Colonic mucosa (tissue), 4 donors: ENCODE data around the gene PEX19. TPM values are rescaled to one million over a fixed set of nuclear protein-coding genes. Genes with fewer than 3 reads are reported as not detected.

Experiments
- DNase-seq: peaks from one replicate; pipeline ENCODE4 v3.0.0-alpha.2; 2020
- H3K27ac ChIP-seq: fragments of 200-600 bp; one replicate; pipeline ENCODE4 v1.8.0; 2021
- H3K27me3 ChIP-seq: fragments of 200-600 bp; one replicate; pipeline ENCODE4 v1.8.0; 2021
- H3K36me3 ChIP-seq: fragments of 200-600 bp; one replicate; pipeline ENCODE4 v1.8.0; 2021
- H3K4me1 ChIP-seq: fragments of 200-600 bp; one replicate; pipeline ENCODE4 v1.8.0; 2021; ENCODE audit warnings: mild to moderate bottlenecking
- H3K4me3 ChIP-seq: fragments of 200-600 bp; one replicate; pipeline ENCODE4 v1.8.0; 2021
- H3K9ac ChIP-seq, 2 donors: one replicate each; pipeline ENCODE4 v1.7.0; 2013; ENCODE audit warnings: control low read depth in 2 of 2, low read depth in 2 of 2, low read length in 2 of 2
- H3K9me3 ChIP-seq: fragments of 200-600 bp; one replicate; pipeline ENCODE4 v1.8.0; 2021
- CTCF ChIP-seq: fragments of 200-600 bp; IDR thresholded peaks from one replicate; pipeline ENCODE4 v1.8.0; 2022; ENCODE audit warnings: antibody characterized with exemption, mild to moderate bottlenecking
- intact Hi-C: fragments of 100-400 bp; cut with DNase I; formaldehyde crosslinking; loops from one replicate; pipeline ENCODE4 v1.14.1; 2022
- total RNA-seq, 2 donors: library from RNA; stranded (reverse); fragmentation: NEBNext Ultra II Directional in 1 of 2; extraction: Animal tissue kit (Norgen Biotek cat#: 25700) in 1 of 2; gene quantifications; one replicate each; pipeline ENCODE4 v1.2.1, GENCODE V29; 2021
- donor health status: healthy.
- donor health status: DM: no; HTN: no; CAD: no.
- donor health status: DM: no; HTN: no; CAD: no.

Gene PEX19
- total RNA-seq, 2 donors from 2014 or later, result 43.2 to 59.3 TPM

- TF ChIP-seq CTCF, result no peak
- Histone ChIP-seq H3K36me3 (peaks cover 4% of the 10 kb centered on the region), H3K9me3 (no peaks in the 10 kb centered on the region), H3K4me3 (no peak overlapping the region), H3K4me1 (no peaks in the 10 kb centered on the region), H3K27ac (no peak overlapping the region), H3K27me3 (no peaks in the 10 kb centered on the region), H3K9ac (no peak overlapping the region)
- intact Hi-C loops, result no loop called here
- DNase-seq, result no peak
Observed at GRCh38 chr1:160244209-160244608, 40.7 kb downstream of the PEX19 start.

GRCh38 chr1:160243767-160244166 is 41.2 kb downstream of the PEX19 start:
- Histone ChIP-seq H3K27me3 (no peaks in the 10 kb centered on the region), H3K36me3 (peaks cover 4% of the 10 kb centered on the region), H3K9me3 (no peaks in the 10 kb centered on the region), H3K27ac (no peak overlapping the region), H3K9ac (no peak overlapping the region), H3K4me3 (no peak overlapping the region), H3K4me1 (no peaks in the 10 kb centered on the region)
- no peak for DNase-seq
- TF ChIP-seq CTCF, result no peak
- intact Hi-C loops, result no loop called here

- intact Hi-C loops, result no loop called here
- Histone ChIP-seq H3K9ac (no peak overlapping the region), H3K27me3 (no peaks in the 10 kb centered on the region), H3K9me3 (no peaks in the 10 kb centered on the region), H3K4me1 (no peaks in the 10 kb centered on the region), H3K27ac (no peak overlapping the region), H3K4me3 (no peak overlapping the region), H3K36me3 (peaks cover 19% of the 10 kb centered on the region)
- TF ChIP-seq CTCF, result no peak
- DNase-seq, result no peak
Observed at GRCh38 chr1:160239582-160240299, 45.2 kb downstream of the PEX19 start.

GRCh38 chr1:160238408-160238807 is 46.5 kb downstream of the PEX19 start:
- TF ChIP-seq CTCF, result no peak
- H3K9me3 ChIP-seq, result no peaks in the 10 kb centered on the region
- no peaks in the 10 kb centered on the region for H3K4me1 ChIP-seq
- H3K4me3 ChIP-seq, result no peak overlapping the region
- H3K9ac ChIP-seq, result no peak overlapping the region
- no peaks in the 10 kb centered on the region for H3K27me3 ChIP-seq
- intact Hi-C loops, result no loop called here
- peaks cover 19% of the 10 kb centered on the region for H3K36me3 ChIP-seq
- no peak overlapping the region for H3K27ac ChIP-seq
- no peak for DNase-seq

GRCh38 chr1:160237558-160237957 is 47.4 kb downstream of the PEX19 start:
- no peak for DNase-seq
- Histone ChIP-seq H3K4me1 (no peaks in the 10 kb centered on the region), H3K27ac (no peak overlapping the region), H3K4me3 (no peak overlapping the region), H3K9ac (no peak overlapping the region), H3K36me3 (peaks cover 19% of the 10 kb centered on the region), H3K9me3 (no peaks in the 10 kb centered on the region), H3K27me3 (no peaks in the 10 kb centered on the region)
- intact Hi-C loops, result no loop called here
- TF ChIP-seq CTCF, result no peak
